ENCODE data around the gene ADGRG6.

The ADGRG6 gene

DNA sequence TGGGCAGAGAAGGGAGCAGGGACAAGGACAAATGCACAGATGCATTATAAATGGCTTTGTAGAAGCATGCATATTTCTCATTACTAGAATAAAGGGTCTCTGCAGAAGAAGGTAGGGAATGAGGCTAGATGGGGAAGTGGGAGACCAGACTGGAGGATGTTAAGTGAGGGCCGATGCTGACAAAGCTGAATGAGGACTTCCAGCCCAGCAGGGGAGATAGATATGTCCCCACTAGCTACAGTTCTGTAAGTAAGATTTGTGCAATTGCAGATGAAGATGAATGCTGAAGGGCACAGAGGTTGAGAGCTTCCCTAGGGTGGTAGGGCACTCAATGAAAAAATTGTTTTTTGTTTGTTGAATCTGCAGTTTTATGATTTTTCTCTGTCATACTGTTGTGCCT is 16.9 kb downstream of the ADGRG6 start:
- no peak overlapping the region for H3K27ac ChIP-seq
- DNase-seq (ENCODE audit: low read depth, low spot score), result no peak

DNA sequence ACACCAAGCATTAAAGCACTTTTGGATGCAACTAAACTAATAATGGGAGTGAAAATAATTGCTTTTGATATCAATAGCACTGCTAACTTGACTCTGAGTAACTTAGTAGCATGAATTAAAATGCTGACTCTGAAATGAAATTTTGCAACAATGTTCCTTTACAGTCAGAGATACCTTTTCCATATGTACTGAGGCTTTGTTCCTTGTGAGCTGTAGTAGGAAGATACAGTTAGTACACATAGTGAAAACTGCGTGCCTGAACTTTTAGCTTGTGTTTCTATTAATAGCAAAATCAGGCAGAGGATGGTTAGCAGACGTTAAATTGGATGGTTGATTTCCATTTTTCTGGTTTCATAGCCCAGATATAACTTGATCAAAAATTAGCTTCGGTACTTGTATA is 18.6 kb downstream of the ADGRG6 start:
- H3K27ac ChIP-seq, result no peak overlapping the region

DNA sequence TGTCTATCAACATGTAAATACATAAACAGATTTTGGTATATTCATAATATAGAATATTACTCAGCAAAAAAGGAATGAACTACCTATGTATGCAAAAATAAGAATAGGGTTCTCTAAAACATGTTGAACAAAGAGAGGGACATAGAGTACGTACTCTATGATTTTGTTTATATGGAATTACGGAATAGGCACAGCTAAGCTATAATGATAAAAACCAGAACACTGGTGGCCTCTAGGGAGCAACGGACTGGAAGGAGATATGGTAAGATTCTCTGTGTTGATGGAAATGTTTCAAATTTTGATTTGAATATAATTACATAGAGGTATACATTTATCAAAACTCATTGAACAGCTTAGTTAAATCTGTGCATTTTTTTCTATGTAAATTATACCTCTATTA is 19.6 kb downstream of the ADGRG6 start:
- no peak for DNase-seq (ENCODE audit: low read depth, low spot score)
- no peak overlapping the region for H3K27ac ChIP-seq

More for the DNA sequence above, 18.6 kb downstream of the ADGRG6 start:
- DNase-seq (ENCODE audit: low read depth, low spot score), result no peak

DNA sequence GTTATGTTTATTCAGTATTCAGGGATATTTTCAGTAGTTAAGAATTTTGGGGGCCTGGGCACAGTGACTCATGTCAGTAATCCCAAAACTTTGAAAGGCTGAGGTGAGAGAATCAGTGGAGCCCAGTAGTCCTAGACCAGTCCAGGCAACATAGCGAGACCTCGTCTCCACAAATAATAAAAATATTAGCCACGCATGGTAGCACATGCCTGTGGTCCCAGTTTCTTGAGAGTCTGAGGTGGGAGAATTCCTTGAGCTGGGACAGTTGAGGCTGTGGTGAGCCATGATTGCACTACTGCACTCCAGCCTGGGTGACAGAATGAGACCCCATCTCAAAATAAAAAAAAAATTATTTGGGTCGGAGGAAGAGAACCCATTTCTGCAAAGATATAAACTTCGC is 20.3 kb downstream of the ADGRG6 start:
- H3K27ac ChIP-seq, result peak overlapping the region; percentile 65
- DNase-seq (ENCODE audit: low read depth, low spot score), result no peak

DNA sequence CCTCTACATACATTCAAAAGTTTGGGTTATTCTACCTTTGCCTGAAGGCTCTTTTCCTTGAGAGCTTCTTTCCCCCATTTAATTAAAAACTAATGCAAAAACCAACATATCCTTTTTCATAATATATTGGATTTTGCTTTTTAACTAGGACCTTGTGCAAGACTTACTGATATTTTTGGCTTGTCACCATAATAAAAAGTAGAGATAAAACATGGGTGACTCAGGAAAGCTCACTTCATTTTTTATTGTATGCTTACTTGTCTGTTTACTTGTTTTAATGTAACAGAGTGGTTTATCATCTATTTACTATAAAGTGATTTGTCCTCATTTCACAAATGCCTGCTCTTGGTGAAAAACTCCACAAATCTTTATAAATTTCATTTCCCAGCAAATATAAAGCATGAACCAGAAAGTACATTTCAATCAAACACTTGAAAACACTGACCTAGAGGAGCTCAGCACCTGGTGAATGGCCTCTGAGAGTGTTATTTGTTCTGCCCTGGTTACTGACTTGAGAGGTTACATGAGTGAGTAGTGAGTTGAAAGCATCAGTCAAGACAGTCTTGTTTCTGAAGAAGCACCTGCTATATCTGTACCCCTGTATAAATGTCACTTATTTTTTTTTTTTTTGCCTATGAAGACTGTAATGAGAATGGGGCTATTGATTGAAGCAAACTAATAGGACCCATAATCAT is 20.8 kb downstream of the ADGRG6 start:
- peak overlapping the region; percentile 65 for H3K27ac ChIP-seq
- DNase-seq (ENCODE audit: low read depth, low spot score), result no peak

DNA sequence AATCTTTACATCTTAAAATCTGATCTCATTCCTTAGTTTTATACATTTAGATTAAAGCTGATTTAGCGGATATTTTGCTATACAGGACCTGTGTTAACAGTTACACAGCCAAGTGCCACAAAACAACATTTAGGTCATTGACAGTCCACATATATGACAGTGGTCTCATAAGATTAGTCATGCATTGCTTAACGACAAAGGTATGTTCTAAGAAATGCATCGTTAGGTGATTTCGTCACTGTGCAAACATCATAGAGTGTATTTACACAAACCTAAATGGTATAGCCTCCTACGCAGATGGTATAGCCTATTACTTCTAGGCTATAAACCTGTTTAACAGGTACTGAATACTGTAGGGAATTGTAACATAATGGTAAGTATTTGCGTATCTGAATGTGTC is 21.6 kb downstream of the ADGRG6 start:
- DNase-seq (ENCODE audit: low read depth, low spot score), result peak; percentile 95
- H3K27ac ChIP-seq, result peak overlapping the region; percentile 65

DNA sequence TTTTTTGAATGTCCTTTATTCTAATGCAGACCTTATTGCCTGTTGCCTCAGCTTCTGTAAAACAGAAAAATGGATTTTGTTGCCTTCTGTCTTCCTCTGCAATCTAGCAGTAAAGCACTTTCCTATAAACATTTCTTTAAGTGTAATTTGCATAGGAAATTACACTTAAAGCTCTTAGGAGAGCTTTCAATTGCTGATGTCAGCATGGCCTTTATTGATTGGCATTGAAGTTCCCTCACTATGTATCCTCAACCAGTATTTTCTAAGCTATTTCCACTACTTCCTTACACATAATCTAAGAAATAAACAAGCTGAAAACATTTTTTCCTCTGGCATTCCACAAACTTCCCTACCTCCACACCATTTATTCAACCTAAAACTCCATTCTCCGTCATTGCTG is 22.3 kb downstream of the ADGRG6 start:
- no peak for DNase-seq (ENCODE audit: low read depth, low spot score)
- H3K27ac ChIP-seq, result peak overlapping the region; percentile 65

DNA sequence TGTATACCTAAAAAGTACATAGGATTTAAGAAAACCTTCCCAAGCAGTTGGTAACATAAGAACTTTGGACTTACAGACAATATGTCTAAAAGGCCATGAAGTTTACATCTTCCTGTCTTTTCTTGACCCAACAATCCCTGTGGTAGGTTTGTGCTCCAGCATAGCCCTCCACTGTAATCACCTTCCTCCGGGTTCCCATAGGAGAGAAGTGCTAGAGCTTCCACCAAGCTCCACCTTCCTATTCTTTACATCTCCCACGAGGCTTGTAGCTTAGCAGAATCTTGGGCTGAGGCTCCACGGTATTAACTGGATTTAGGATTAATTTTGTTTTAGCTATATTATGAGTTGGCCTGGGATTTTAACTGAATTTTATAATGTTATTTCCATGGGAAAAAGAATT is 23.3 kb downstream of the ADGRG6 start:
- no peak for DNase-seq (ENCODE audit: low read depth, low spot score)
- no peak overlapping the region for H3K27ac ChIP-seq

DNA sequence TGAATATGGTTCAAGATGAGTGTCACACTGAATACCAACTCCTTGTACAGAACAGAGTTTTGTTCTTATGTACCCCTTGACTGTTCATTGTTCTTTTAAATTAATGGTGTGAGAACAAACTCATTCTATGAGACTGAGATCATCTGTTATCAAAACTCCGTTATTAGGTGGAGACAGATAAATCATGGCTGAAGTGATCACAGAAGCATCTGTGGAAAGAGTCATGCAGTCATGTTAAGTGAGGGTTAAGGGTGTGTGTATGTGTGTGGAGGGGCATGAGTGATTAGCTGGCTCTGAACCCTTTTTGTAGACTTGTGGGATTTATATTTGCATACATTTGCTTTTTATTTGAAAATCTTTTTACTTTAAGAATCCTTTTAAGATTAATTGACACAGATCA is 24.7 kb downstream of the ADGRG6 start:
- DNase-seq (ENCODE audit: low read depth, low spot score), result no peak
- no peak overlapping the region for H3K27ac ChIP-seq

DNA sequence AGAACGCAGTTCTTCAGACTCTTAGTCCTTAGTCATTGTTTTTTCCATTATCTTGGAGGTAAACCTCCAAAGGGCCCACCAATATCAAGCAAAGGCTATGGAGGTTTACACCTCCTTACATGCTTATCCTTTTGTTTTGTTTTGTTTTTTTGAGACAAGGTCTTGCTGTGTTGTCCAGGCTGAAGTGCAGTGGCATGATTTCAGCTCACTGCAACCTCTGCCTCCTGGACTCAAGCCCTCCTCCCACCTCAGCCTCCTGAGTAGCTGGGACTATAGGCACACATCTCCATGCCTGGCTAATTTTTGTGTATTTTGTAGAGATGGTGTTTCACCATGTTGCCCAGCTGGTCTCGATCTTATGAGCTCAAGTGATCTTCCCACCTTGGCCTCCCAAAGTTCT is 26.3 kb downstream of the ADGRG6 start:
- H3K27ac ChIP-seq, result no peak overlapping the region
- DNase-seq (ENCODE audit: low read depth, low spot score), result no peak

DNA sequence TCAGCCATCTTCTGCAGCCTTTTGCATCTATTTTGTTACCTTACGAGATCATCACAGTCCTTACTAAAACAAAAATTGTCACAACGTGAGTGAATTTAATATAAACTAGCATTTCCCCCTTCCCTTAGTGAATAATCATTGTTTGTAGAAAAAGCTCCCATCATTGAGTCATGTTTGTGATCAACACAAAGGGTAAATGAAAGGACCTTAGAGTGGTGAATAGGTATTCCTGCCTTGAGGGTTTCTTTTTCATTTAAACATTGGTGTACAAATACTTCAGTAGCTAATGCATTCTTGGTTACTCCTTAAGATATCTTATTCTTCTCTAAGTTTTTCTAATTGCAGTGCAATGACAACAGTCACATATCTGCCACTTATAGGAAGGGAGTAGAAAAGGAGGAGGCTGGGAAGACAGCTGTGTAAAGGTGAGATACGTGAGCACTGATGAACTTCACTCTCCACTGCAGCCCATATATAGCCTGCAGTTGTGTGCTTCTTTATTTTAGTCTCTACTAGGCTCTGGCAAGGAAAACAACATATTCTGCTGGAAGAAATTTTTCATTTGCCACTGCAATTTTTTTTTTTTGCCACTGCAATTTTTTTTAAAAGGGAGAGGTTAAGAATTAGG is 27.8 kb downstream of the ADGRG6 start:
- H3K27ac ChIP-seq, result no peak overlapping the region
- DNase-seq (ENCODE audit: low read depth, low spot score), result no peak

DNA sequence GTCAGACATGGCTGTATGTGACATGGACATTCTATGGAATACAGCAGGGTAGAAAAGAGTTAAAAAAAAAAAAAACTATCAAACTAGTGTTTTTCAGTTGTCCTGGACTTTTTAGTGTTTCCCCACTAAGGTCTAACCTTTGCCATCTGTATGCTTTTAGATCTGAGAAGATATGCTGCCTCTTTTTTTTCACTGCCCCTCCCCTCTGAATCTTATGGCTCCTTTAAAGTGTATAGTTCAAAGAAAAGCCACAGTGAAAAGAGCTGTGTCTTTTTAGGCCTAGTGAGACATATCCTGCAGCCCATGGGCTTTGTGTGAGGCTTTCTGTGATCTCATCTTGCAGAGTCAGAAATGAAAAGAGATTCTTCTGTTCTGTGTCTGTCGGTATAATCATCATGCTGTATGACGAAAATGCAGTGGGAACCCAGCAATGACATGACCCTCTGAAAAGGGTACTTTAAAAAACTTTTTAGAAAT is 29.3 kb downstream of the ADGRG6 start:
- no peak for DNase-seq (ENCODE audit: low read depth, low spot score)
- H3K27ac ChIP-seq, result peak overlapping the region; percentile 7

DNA sequence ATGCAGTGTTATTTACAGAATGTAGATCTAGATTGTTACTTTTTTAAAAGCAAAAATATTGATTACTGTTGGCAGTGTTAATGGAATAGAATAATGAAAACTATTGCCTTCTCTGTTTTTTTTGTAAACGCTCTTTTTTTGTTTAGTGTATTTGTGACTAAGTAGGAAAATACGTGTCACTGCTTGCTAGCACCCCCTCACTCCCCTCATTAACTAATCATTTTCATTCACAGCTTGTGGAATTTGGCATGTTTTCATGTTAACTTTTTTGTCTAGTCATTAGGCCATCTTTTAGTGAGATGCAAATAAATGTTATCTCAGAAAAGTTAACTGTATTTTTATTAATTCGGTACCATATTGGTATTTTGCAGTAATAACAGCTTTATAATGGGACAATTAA is 29.8 kb downstream of the ADGRG6 start:
- no peak for DNase-seq (ENCODE audit: low read depth, low spot score)
- H3K27ac ChIP-seq, result peak overlapping the region; percentile 7

DNA sequence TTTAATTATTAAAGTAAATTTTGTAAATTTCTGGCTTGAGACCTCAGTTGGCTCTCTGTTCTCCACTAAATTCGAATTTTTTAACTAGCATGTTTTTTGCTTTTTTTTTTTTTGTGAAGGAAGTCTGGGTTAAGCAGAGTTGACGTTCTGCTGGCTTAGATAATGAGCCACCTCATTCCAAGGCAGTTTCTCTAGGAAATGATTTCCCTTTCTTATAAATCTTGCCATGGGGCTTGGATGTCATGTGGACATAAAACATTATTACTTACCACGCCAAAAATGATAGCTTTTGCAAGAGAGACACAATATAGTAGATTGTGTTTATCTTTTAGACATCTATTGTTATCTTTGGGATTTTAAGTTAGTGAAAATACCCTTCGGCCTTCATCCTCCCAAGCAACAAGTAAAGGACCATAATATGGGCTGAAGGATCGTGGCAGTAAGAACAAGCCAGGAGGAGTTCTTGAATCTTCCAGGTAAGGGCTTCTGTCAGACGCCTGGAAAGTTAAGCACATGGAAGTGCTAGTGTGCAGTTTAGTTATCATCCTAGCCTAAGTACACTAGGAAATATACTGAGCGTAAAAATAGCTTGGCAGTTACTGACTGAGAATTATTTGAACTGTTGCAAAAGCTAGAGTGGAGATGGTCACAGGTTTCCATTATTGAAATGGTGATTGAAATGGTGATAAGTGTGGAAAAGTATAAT is 30.7 kb downstream of the ADGRG6 start:
- H3K27ac ChIP-seq, result no peak overlapping the region
- DNase-seq (ENCODE audit: low read depth, low spot score), result no peak

DNA sequence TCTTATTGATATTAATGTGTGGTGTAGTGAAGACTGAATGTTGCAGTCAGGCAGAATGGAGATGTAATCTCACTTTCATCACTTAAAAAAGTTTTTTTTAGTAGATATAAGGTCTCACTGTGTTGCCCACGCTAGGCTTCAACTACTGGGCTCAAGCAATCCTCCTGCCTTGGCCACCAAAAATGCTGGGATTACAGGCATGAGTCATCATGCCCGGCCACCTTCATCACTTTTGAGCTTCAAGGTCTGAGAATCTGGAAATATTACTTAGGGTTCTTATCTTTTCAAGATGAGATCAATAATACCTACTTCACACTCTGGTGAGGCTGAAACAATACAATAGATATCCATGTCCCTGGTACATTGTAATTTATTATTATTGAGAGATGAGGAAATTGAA is 31.6 kb downstream of the ADGRG6 start:
- DNase-seq (ENCODE audit: low read depth, low spot score), result no peak
- H3K27ac ChIP-seq, result no peak overlapping the region

DNA sequence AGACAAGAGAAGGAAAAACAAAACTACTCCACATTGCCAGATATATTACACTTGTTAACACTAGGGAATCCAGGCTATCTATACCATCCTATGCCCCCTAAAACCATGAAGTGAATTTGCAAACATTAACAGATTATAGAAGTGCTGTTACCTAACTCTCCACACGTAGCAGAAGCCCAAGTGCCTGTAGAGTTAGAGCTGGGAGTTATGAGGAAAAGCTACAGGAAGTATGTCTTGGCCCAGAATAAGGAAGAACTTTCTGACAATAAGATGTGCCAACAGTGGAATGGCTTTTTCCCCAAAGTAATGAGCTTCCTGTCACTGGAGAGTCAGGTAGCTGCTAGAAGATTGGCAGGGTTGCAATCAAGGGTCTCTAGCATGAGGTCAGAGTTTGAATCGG is 32.5 kb downstream of the ADGRG6 start:
- no peak for DNase-seq (ENCODE audit: low read depth, low spot score)

DNA sequence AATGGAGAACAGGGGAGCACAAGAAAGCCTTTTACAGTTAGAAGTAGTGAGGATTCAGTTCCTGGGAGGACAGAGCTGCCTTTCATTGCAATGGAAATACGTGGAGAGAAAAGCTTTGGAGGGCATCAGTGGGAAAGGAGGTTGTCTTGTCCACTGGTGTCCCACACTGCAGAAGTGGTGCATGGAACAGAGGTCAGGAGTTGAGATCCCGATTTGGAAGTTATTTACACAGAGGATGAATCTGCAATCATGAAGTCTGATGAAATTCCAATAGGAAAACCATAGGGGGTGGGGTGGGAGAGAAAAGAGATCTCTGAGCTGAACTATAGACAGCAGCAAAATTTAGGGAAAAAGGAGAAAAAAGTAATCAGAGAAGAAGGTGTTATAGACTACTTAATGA is 33.6 kb downstream of the ADGRG6 start:
- no peak overlapping the region for H3K27ac ChIP-seq
- no peak for DNase-seq (ENCODE audit: low read depth, low spot score)

More for the DNA sequence above, 32.5 kb downstream of the ADGRG6 start:
- H3K27ac ChIP-seq, result no peak overlapping the region

DNA sequence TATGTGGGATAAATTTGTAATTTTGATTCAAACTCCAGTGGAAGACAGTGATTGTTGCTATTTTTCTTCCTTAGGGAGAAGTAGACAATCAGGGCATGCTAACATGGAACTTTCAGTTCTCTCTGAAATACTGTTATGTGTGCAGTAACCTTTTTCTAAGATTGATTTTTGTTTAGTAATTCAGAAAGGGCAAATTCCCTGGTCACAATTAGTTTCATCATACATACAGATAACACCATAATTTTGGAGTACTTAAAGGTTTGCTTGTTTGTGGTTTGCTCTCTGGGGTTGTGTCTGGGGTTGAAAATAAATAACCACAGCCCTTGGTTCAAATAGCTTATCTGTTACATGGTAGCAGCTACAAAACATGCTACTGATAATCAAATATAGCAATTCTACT is 34.4 kb downstream of the ADGRG6 start:
- DNase-seq (ENCODE audit: low read depth, low spot score), result no peak

DNA sequence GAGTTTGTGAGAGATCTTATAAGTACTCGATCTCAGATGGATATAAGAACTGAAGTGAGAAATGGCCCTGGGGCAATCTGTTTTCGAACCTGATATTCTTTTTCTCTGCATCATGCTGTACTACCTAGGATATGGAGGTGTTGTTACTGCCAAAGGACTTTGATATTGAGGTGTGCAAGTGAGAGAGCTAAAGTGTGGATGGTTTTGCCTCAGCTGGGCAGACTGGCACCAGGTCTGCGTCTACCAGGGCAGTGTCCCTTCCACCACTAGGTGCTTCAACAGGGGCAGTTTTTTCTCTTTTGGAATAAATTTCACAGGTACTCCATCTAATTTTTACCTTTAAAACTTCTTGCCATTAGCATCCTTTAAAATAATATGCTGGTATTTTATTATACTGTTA is 35.0 kb downstream of the ADGRG6 start:
- no peak for DNase-seq (ENCODE audit: low read depth, low spot score)
- no peak overlapping the region for H3K27ac ChIP-seq

More for the DNA sequence above, 34.4 kb downstream of the ADGRG6 start:
- H3K27ac ChIP-seq, result no peak overlapping the region

DNA sequence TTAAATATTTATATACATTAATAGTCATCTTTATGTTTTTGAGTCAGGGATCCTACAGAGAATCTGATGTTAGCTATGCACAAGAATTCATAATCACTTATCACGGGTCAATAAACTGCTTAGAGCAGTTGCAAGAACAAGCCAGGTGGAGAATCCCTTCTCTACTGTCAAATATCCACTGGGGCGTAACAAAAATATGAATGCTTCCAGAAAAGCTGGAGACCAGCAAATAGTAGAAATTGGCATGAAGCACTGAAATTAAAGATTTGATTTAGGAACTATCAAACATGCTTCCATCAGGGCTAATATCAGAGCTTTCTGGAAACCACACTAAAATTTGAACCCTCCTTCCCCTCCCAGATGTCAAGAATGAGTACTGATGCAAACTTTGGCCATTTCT is 37.3 kb downstream of the ADGRG6 start:
- no peak for DNase-seq (ENCODE audit: low read depth, low spot score)
- H3K27ac ChIP-seq, result no peak overlapping the region

DNA sequence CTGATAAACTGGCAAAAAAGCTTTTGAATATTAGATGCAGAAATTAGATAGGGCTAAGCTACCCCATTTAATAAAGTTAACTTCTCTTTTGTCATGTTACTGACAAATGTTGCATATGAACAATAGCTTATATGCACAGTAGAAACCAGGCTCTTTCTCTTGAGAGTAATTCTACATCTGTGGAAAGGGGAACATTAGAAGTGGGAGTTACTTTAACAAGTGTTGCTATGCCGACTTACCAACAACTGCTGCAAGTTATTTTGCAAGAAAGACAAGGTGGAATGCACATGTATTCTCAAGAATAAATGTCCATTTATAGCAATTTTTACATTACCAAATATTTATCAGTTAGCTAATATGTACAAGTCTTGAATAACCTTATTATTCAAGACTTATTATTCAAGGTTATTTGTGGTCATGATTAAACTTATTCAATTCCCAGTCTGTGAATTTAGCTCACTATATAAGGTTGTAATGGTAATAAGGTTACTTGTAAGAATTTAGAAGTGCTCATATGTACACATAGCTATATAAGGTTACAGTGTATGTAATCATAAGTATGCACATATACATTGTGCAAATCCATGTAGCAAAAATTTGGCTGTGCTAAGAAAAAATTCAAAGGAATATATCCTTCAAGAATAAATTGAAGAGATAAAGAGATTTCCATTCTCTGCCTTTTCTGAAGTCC is 38.3 kb downstream of the ADGRG6 start:
- no peak for DNase-seq (ENCODE audit: low read depth, low spot score)
- H3K27ac ChIP-seq, result no peak overlapping the region

Data from epithelial cell of prostate (primary cell).